Measurements from ENCODE around the gene CACNA1D. TPM values are rescaled to one million over a fixed set of nuclear protein-coding genes. Genes with fewer than 3 reads are reported as not detected.

The CACNA1D gene
- total RNA-seq, 4 donors from 2014 or later, result 74.6 to 194 (median 105) TPM

DNA sequence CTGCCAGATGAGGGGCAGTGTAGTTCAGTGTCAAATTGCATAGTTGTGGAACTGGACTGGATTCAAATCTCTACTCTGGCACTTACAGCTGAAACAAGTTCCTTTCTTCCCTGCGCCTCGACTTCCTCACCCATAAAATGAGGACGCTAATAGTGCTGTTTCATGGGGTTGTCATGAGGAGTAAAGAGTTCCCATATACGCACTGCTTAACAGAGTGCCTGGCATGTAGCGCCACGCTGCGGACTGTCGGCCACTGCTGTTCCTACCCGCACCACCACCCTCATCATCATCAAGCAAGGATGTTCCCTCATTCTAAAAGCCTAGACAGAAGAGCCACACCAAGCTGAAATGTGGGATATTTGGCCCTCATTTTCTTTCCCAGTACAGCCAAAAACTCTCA is 259.9 kb downstream of the CACNA1D start:
- no peaks in the 10 kb centered on the region for H3K36me3 ChIP-seq
- no peaks in the 10 kb centered on the region for H3K27me3 ChIP-seq
- no peaks in the 10 kb centered on the region for H3K4me1 ChIP-seq
- H3K9me3 ChIP-seq, result no peaks in the 10 kb centered on the region
- no peak overlapping the region for H3K27ac ChIP-seq
- no peak overlapping the region for H3K4me3 ChIP-seq
- no peak for DNase-seq
- TF ChIP-seq, protein P1, sequence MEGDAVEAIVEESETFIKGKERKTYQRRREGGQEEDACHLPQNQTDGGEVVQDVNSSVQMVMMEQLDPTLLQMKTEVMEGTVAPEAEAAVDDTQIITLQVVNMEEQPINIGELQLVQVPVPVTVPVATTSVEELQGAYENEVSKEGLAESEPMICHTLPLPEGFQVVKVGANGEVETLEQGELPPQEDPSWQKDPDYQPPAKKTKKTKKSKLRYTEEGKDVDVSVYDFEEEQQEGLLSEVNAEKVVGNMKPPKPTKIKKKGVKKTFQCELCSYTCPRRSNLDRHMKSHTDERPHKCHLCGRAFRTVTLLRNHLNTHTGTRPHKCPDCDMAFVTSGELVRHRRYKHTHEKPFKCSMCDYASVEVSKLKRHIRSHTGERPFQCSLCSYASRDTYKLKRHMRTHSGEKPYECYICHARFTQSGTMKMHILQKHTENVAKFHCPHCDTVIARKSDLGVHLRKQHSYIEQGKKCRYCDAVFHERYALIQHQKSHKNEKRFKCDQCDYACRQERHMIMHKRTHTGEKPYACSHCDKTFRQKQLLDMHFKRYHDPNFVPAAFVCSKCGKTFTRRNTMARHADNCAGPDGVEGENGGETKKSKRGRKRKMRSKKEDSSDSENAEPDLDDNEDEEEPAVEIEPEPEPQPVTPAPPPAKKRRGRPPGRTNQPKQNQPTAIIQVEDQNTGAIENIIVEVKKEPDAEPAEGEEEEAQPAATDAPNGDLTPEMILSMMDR (IDR thresholded peaks at IDR 0.05), result no peak
- no peak for TF ChIP-seq POLR2A (IDR thresholded peaks at IDR 0.05)

DNA sequence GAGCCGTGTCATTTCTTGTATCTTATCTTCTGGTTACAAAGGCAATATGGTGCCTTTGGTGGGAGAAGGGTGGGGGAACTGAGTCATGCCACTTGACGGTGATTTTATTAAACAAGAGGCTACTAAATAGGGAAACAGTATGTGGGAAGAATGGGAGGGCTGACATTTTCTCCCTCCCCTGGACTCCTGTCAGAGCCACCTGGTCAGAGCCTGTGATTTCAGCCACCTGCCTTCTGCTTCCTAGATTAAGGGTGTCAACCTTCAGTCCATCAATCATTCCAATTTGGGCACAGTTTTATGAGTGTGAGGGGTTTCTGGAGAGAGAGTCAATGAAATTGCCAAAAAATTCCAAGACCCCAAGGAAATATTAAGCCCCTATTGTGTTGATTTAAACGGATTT is 264.4 kb downstream of the CACNA1D start:
- Histone ChIP-seq H3K36me3 (peaks cover 0 to 5% (median 0%) of the 10 kb centered on the region in 3 donors), H3K4me1 (no peaks in the 10 kb centered on the region), H3K27me3 (no peaks in the 10 kb centered on the region), H3K4me3 (no peak overlapping the region), H3K9me3 (no peaks in the 10 kb centered on the region), H3K27ac (no peak overlapping the region)
- DNase-seq, result no peak
- TF ChIP-seq, protein P1 (IDR thresholded peaks at IDR 0.05), result no peak
- TF ChIP-seq POLR2A (IDR thresholded peaks at IDR 0.05), result no peak

DNA sequence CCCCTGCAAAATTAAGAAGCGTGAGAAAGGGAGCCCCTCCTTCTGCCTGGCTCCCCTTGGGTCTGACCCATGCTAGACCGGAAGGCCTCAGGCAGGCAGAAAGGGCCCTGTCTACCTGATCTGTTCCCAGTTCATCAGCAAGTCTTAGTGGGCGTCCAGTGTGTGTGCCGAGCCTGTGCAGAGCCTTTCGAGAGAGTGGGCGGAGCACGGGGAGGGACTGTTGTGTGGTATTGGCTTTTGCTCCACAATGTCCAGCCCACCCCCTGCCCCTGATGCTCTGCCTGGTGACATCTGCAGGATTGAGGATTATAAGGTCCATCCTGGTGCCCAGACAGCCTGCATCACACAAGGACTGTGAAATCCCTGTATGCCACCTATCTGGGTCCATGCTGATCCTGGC is 268.9 kb downstream of the CACNA1D start:
- Histone ChIP-seq H3K9me3 (no peaks in the 10 kb centered on the region), H3K27me3 (no peaks in the 10 kb centered on the region), H3K4me1 (no peaks in the 10 kb centered on the region), H3K36me3 (peaks cover 0 to 5% (median 0%) of the 10 kb centered on the region in 3 donors), H3K4me3 (no peak overlapping the region), H3K27ac (no peak overlapping the region)
- no peak for DNase-seq
- TF ChIP-seq, protein P1 (IDR thresholded peaks at IDR 0.05), result no peak
- TF ChIP-seq POLR2A (IDR thresholded peaks at IDR 0.05), result no peak

DNA sequence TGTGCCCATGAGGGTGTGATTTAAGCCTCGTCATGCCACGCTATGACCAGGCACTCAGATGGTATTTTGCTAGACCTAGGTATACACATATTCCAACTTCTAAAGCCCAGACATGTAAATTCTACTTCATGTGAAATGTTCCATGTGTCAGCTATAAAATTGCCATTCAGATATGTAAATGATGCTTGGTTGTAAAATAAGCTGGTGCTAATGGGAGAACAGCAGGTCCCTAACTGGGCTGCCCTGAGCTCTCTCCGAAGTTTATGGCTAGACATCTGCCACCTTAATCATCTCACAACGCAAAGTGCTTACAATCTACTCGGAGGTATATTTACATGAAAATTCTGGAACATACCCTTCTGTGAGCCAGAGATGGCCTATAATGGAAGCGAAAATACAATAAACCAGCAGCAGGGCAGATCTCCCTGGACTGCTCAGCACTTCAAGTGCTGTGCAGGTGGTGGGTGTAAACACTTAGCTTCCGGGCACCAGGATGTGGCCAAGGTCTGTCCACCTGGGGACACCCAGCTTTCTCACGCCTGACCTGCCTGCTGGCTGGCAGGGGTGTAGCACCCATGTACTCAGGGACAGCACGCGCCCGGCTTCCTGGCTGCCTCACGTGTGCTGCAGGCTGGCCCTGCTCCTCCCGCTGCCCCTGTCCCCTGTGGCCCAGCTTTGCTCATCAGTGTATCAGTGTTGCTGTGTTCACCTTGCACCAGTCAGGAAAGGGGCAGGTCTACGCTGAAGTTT is 269.8 kb downstream of the CACNA1D start:
- no peak for TF ChIP-seq POLR2A (IDR thresholded peaks at IDR 0.05)
- TF ChIP-seq, protein P1 (IDR thresholded peaks at IDR 0.05), result no peak

DNA sequence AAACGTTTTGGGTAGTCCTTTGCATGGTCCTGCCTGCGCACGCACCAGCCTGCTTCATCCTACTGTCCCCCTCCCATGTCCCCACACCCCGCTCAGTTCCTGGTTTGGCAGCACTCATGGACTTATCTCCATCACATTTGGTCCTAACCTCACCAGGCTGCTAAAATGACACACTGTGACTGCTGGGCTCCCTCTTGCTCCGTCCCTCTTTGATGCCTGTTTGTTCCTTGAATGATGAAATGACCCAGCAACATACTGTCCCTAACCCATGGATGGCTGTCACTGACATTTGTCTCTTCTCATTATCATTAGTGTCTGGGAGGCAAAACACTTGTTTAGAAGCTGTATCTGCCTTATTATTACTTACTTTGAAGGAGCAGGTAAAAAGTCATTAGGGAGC is 271.3 kb downstream of the CACNA1D start:
- TF ChIP-seq POLR2A (IDR thresholded peaks at IDR 0.05), result no peak
- TF ChIP-seq, protein P1 (IDR thresholded peaks at IDR 0.05), result no peak
- H3K27ac ChIP-seq, result no peak overlapping the region
- H3K4me1 ChIP-seq, result no peaks in the 10 kb centered on the region
- no peaks in the 10 kb centered on the region for H3K9me3 ChIP-seq
- H3K4me3 ChIP-seq, result no peak overlapping the region
- H3K36me3 ChIP-seq, result peaks cover 0 to 5% (median 0%) of the 10 kb centered on the region in 3 donors
- no peak for DNase-seq
- no peaks in the 10 kb centered on the region for H3K27me3 ChIP-seq

More for the DNA sequence above, 269.8 kb downstream of the CACNA1D start:
- H3K27me3 ChIP-seq, result no peaks in the 10 kb centered on the region
- H3K4me3 ChIP-seq, result no peak overlapping the region
- no peaks in the 10 kb centered on the region for H3K9me3 ChIP-seq
- peaks cover 0 to 5% (median 0%) of the 10 kb centered on the region in 3 donors for H3K36me3 ChIP-seq
- no peak overlapping the region for H3K27ac ChIP-seq
- no peaks in the 10 kb centered on the region for H3K4me1 ChIP-seq
- no peak for DNase-seq
